ENCODE measurements around the gene PSMD9.
"Not testable (repeated sequence)": the region's sequence is repeated elsewhere in the genome, so short reads cannot be mapped to it uniquely, and the experiment has no call there.

DNA sequence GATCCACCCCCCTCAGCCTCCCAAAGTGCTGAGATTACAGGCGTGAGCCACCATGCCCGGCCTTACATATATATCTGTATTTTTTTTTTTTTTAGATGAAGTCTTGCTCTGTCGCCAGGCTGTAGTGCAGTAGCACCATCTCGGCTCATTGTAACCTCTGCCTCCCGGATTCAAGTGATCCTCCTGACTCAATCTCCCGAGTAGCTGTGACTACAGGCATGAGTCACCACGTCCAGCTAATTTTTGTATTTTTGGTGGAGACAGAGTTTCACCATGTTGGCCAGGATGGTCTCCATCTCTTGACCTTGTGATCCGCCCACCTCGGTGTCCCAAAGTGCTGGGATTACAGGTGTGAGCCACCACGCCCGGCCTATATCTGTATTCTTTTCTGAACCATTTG, 3.5 kb upstream of the PSMD9 start:
- TF ChIP-seq, protein P1, sequence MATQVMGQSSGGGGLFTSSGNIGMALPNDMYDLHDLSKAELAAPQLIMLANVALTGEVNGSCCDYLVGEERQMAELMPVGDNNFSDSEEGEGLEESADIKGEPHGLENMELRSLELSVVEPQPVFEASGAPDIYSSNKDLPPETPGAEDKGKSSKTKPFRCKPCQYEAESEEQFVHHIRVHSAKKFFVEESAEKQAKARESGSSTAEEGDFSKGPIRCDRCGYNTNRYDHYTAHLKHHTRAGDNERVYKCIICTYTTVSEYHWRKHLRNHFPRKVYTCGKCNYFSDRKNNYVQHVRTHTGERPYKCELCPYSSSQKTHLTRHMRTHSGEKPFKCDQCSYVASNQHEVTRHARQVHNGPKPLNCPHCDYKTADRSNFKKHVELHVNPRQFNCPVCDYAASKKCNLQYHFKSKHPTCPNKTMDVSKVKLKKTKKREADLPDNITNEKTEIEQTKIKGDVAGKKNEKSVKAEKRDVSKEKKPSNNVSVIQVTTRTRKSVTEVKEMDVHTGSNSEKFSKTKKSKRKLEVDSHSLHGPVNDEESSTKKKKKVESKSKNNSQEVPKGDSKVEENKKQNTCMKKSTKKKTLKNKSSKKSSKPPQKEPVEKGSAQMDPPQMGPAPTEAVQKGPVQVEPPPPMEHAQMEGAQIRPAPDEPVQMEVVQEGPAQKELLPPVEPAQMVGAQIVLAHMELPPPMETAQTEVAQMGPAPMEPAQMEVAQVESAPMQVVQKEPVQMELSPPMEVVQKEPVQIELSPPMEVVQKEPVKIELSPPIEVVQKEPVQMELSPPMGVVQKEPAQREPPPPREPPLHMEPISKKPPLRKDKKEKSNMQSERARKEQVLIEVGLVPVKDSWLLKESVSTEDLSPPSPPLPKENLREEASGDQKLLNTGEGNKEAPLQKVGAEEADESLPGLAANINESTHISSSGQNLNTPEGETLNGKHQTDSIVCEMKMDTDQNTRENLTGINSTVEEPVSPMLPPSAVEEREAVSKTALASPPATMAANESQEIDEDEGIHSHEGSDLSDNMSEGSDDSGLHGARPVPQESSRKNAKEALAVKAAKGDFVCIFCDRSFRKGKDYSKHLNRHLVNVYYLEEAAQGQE (IDR thresholded peaks at IDR 0.05; ENCODE audit: insufficient read depth in 1 of 2, low read depth in 2 of 2, low read length in 1 of 2) = not testable (repeated sequence)
- TF ChIP-seq, protein P2, sequence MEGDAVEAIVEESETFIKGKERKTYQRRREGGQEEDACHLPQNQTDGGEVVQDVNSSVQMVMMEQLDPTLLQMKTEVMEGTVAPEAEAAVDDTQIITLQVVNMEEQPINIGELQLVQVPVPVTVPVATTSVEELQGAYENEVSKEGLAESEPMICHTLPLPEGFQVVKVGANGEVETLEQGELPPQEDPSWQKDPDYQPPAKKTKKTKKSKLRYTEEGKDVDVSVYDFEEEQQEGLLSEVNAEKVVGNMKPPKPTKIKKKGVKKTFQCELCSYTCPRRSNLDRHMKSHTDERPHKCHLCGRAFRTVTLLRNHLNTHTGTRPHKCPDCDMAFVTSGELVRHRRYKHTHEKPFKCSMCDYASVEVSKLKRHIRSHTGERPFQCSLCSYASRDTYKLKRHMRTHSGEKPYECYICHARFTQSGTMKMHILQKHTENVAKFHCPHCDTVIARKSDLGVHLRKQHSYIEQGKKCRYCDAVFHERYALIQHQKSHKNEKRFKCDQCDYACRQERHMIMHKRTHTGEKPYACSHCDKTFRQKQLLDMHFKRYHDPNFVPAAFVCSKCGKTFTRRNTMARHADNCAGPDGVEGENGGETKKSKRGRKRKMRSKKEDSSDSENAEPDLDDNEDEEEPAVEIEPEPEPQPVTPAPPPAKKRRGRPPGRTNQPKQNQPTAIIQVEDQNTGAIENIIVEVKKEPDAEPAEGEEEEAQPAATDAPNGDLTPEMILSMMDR (IDR thresholded peaks at IDR 0.05) = not testable (repeated sequence)
- not testable (repeated sequence) for TF ChIP-seq POLR2AphosphoS5 (IDR thresholded peaks at IDR 0.05; ENCODE audit: low read depth, low read length); SIN3A (IDR thresholded peaks at IDR 0.05; ENCODE audit: borderline replicate concordance, insufficient read depth, low read depth, low read length)

All from Panc1 (cell line).